Activated effector memory CD4-positive, alpha-beta T cell treated with Interleukin-2 at 50 U/mL for 16 hours (primary cell): ENCODE measurements around the gene ZNF133.
"Not testable (repeated sequence)": the region's sequence is repeated elsewhere in the genome, so short reads cannot be mapped to it uniquely, and the experiment has no call there.

Source experiments
- DNase-seq: peaks from one replicate; pipeline ENCODE4 v3.0.0-alpha.2; 2020

The ZNF133 gene

GRCh38 chr20:18287915-18288748 is at the start of gene ZNF133:
ZNF133 (plus strand) TSS chr20:18288527; CDS start chr20:18305687, 17,160 bp downstream.
- DNase-seq = peak; percentile 94

GRCh38 chr20:18240997-18241396 is 47.3 kb upstream of the ZNF133 start:
- no peak for DNase-seq

GRCh38 chr20:18243802-18244201 is 44.5 kb upstream of the ZNF133 start:
- DNase-seq = no peak

- DNase-seq = not testable (repeated sequence)
These were observed 39.8 kb upstream of the ZNF133 start for GRCh38 chr20:18248545-18248944.

- no peak for DNase-seq
These were observed 38.1 kb upstream of the ZNF133 start for GRCh38 chr20:18250217-18250616.

GRCh38 chr20:18252597-18253451 is 35.5 kb upstream of the ZNF133 start:
- no peak for DNase-seq

- DNase-seq = no peak
These were observed 33.7 kb upstream of the ZNF133 start for GRCh38 chr20:18254615-18255014.

- DNase-seq = no peak
These were observed 32.8 kb upstream of the ZNF133 start for GRCh38 chr20:18255526-18255925.

GRCh38 chr20:18256440-18257090 is 31.8 kb upstream of the ZNF133 start:
- DNase-seq = no peak

GRCh38 chr20:18258126-18258860 is 30.0 kb upstream of the ZNF133 start:
- DNase-seq = no peak

- no peak for DNase-seq
These were observed 28.6 kb upstream of the ZNF133 start for GRCh38 chr20:18259730-18260129.

GRCh38 chr20:18263723-18264122 is 24.6 kb upstream of the ZNF133 start:
- no peak for DNase-seq

GRCh38 chr20:18265441-18265840 is 22.9 kb upstream of the ZNF133 start:
- no peak for DNase-seq

- DNase-seq = no peak
These were observed 22.0 kb upstream of the ZNF133 start for GRCh38 chr20:18266282-18266681.

GRCh38 chr20:18267815-18268214 is 20.5 kb upstream of the ZNF133 start:
- DNase-seq = no peak

GRCh38 chr20:18271160-18271559 is 17.2 kb upstream of the ZNF133 start:
- no peak for DNase-seq

- DNase-seq = no peak
These were observed 15.9 kb upstream of the ZNF133 start for GRCh38 chr20:18272451-18272850.

GRCh38 chr20:18273738-18274137 is 14.6 kb upstream of the ZNF133 start:
- DNase-seq = no peak

- DNase-seq = not testable (repeated sequence)
These were observed 12.4 kb upstream of the ZNF133 start for GRCh38 chr20:18275960-18276359.

GRCh38 chr20:18276821-18277220 is 11.5 kb upstream of the ZNF133 start:
- DNase-seq = peak; percentile 28

GRCh38 chr20:18279242-18279641 is 9.1 kb upstream of the ZNF133 start:
- no peak for DNase-seq

- no peak for DNase-seq
These were observed 3.4 kb upstream of the ZNF133 start for GRCh38 chr20:18284805-18285533.
